ENCODE data around the gene ZNF345. TPM values are rescaled to one million over a fixed set of nuclear protein-coding genes. Genes with fewer than 3 reads are reported as not detected.
A peak's percentile ranks its signal among the peaks of the same experiment; 100 is the strongest.

ZNF345 gene
- 8.3 TPM for total RNA-seq

GRCh38 chr19:36850559-36851442, at the start of gene ZNF345:
Gene ZNF345 (plus strand): TSS chr19:36850876. CDS start chr19:36876831, 25,955 bp downstream.
- peak; percentile 65 to 98 (median 93) for DNase-seq (ENCODE audit: low read depth in 2 of 3, low spot score in 2 of 3)

GRCh38 chr19:36805364-36805763, 45.3 kb upstream of the ZNF345 start:
- DNase-seq (ENCODE audit: low read depth in 2 of 3, low spot score in 2 of 3) = no peak

GRCh38 chr19:36807029-36807428, 43.6 kb upstream of the ZNF345 start:
- DNase-seq (ENCODE audit: low read depth in 2 of 3, low spot score in 2 of 3) = no peak

GRCh38 chr19:36819130-36819630, 31.5 kb upstream of the ZNF345 start:
- no peak for DNase-seq (ENCODE audit: low read depth in 2 of 3, low spot score in 2 of 3)

GRCh38 chr19:36821758-36822157, 28.9 kb upstream of the ZNF345 start:
- DNase-seq (ENCODE audit: low read depth in 2 of 3, low spot score in 2 of 3) = no peak

GRCh38 chr19:36833430-36833829, 17.2 kb upstream of the ZNF345 start:
- DNase-seq (ENCODE audit: low read depth in 2 of 3, low spot score in 2 of 3) = no peak

- peak in 1 of 3 donors; percentile 51 for DNase-seq (ENCODE audit: low read depth in 2 of 3, low spot score in 2 of 3)
These were observed 13.3 kb upstream of the ZNF345 start for GRCh38 chr19:36837176-36837905.

GRCh38 chr19:36837906-36838783, 12.5 kb upstream of the ZNF345 start, which contains the start of gene ZNF790:
Gene ZNF790 (minus strand): TSS chr19:36838387. CDS start chr19:36825619, 12,768 bp downstream.
- DNase-seq (ENCODE audit: low read depth in 2 of 3, low spot score in 2 of 3) = peak; percentile 71 to 95 (median 93)

GRCh38 chr19:36838784-36839324, 11.8 kb upstream of the ZNF345 start:
- no peak for DNase-seq (ENCODE audit: low read depth in 2 of 3, low spot score in 2 of 3)

- DNase-seq (ENCODE audit: low read depth in 2 of 3, low spot score in 2 of 3) = no peak
These were observed 2.7 kb upstream of the ZNF345 start for GRCh38 chr19:36847968-36848367.

GRCh38 chr19:36849701-36850558, 746 bp upstream of the ZNF345 start:
- peak; percentile 52 to 92 (median 85) for DNase-seq (ENCODE audit: low read depth in 2 of 3, low spot score in 2 of 3)

GRCh38 chr19:36851898-36852297, 1.2 kb downstream of the ZNF345 start:
- no peak for DNase-seq (ENCODE audit: low read depth in 2 of 3, low spot score in 2 of 3)

- DNase-seq (ENCODE audit: low read depth in 2 of 3, low spot score in 2 of 3) = no peak
These were observed 26.6 kb downstream of the ZNF345 start for GRCh38 chr19:36876993-36877938.

- no peak for DNase-seq (ENCODE audit: low read depth in 2 of 3, low spot score in 2 of 3)
These were observed 41.2 kb downstream of the ZNF345 start for GRCh38 chr19:36891768-36892357.

- DNase-seq (ENCODE audit: low read depth in 2 of 3, low spot score in 2 of 3) = no peak
These were observed 44.2 kb downstream of the ZNF345 start for GRCh38 chr19:36894849-36895383.

GRCh38 chr19:36898422-36898821, 47.7 kb downstream of the ZNF345 start:
- no peak for DNase-seq (ENCODE audit: low read depth in 2 of 3, low spot score in 2 of 3)

All from hematopoietic multipotent progenitor cell (in vitro differentiated cells).